ENCODE data around the gene IL17RC.

DNA sequence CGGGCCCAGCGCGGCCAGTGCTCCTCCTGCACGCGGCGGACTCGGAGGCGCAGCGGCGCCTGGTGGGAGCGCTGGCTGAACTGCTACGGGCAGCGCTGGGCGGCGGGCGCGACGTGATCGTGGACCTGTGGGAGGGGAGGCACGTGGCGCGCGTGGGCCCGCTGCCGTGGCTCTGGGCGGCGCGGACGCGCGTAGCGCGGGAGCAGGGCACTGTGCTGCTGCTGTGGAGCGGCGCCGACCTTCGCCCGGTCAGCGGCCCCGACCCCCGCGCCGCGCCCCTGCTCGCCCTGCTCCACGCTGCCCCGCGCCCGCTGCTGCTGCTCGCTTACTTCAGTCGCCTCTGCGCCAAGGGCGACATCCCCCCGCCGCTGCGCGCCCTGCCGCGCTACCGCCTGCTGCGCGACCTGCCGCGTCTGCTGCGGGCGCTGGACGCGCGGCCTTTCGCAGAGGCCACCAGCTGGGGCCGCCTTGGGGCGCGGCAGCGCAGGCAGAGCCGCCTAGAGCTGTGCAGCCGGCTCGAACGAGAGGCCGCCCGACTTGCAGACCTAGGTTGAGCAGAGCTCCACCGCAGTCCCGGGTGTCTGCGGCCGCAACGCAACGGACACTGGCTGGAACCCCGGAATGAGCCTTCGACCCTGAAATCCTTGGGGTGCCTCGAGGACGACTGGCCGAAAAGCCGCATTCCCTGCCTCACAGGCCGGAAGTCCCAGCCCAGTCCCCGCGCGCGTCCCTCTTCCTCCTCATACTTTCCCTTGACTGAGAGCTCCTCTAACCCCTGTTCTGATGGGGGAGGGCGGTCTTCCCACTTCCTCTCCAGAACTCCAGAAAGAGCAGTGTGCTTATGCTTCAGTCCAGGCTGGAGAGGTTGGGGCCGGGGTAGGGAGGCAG, 1.4 kb upstream of the IL17RC start:
- TF ChIP-seq, protein P1, sequence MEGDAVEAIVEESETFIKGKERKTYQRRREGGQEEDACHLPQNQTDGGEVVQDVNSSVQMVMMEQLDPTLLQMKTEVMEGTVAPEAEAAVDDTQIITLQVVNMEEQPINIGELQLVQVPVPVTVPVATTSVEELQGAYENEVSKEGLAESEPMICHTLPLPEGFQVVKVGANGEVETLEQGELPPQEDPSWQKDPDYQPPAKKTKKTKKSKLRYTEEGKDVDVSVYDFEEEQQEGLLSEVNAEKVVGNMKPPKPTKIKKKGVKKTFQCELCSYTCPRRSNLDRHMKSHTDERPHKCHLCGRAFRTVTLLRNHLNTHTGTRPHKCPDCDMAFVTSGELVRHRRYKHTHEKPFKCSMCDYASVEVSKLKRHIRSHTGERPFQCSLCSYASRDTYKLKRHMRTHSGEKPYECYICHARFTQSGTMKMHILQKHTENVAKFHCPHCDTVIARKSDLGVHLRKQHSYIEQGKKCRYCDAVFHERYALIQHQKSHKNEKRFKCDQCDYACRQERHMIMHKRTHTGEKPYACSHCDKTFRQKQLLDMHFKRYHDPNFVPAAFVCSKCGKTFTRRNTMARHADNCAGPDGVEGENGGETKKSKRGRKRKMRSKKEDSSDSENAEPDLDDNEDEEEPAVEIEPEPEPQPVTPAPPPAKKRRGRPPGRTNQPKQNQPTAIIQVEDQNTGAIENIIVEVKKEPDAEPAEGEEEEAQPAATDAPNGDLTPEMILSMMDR (IDR thresholded peaks at IDR 0.05; ENCODE audit: low read length) = no peak
- no peak for TF ChIP-seq EZH2 (optimal IDR thresholded peaks at IDR 0.05; ENCODE audit: low read depth, low read length)
- no peak for TF ChIP-seq EZH2phosphoT487 (IDR thresholded peaks at IDR 0.05; ENCODE audit: low read length)
